ENCODE data around the gene PSD4. TPM values are rescaled to one million over a fixed set of nuclear protein-coding genes. Genes with fewer than 3 reads are reported as not detected.

Gene PSD4
- total and polyA plus RNA-seq, 2 of the 8 experiments (the other 6 are each of a cell fraction or from before 2014, with no cell fraction given) = 0.53 to 1.2 TPM

DNA sequence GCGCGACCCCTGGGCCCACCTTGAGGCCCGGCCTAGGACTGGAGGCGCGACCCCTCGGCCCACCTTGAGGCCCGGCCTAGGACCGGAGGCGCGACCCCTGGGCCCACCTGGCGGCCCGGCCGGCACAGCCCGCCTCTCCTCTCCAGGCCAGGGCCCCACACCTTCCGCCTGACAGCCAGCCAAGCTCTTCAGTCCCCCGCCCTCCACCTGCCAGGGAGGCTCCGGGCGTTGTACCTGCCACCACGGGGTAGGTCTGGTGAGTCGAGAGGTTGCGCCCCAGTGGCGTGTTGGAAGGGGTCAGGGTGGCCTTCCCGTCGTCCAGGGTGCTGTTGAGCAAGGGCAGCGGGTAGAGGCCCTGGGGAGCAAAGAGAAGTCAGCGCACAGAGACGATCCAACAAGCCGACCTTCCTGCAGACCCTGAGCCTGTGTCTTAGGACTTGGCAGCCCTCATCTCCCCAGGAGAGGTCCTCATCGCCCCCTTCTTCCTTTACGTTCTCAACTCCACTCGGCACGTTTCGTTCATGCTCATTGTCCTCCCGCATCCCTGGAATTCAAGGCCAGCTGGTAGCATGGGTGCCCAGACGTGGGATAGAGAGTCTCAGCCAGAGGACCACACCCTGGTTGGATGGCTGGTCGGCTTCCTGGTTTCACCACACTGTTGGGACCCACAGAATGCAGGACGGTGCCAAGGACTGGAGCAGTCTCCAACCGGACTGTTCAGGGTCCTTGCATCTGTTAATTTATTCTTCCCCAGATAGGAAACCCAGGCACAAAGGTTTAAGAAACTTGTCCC is 62.8 kb downstream of the PSD4 start (continued):
- TF ChIP-seq BACH1 (IDR thresholded peaks at IDR 0.05; ENCODE audit: low read length) = no peak
- TF ChIP-seq TBP (IDR thresholded peaks at IDR 0.05; ENCODE audit: low read depth, low read length) = no peak
- TF ChIP-seq POLR2AphosphoS5 (IDR thresholded peaks at IDR 0.05; ENCODE audit: low read depth, low read length) = no peak
- TF ChIP-seq TEAD4 (IDR thresholded peaks at IDR 0.05; ENCODE audit: low read depth, low read length) = no peak
- TF ChIP-seq TAF7 (optimal IDR thresholded peaks at IDR 0.05; ENCODE audit: borderline replicate concordance, low read depth, low read length) = no peak
- no peak for TF ChIP-seq CREB1 (IDR thresholded peaks at IDR 0.05)
